Gastrocnemius medialis (tissue), 4 donors: ENCODE data around the gene SLC22A12. TPM values are rescaled to one million over a fixed set of nuclear protein-coding genes. Genes with fewer than 3 reads are reported as not detected.

Experiments
- ATAC-seq, 2 donors: fragments of 150-250 bp; one replicate each; pipeline ENCODE4 v1.9.1; 2016
- DNase-seq, 2 donors: peaks; one replicate each; pipeline ENCODE4 v3.0.0-alpha.2; 2019
- H3K27ac ChIP-seq, 4 donors: fragments of 200-600 bp; sonication (generic); 1 replicate in 1 of 4; 2 replicates in 3 of 4; pipeline ENCODE4 v1.5.1; 2016 to 2018; ENCODE audit warnings: mild to moderate bottlenecking in 2 of 4, moderate library complexity in 1 of 4
- H3K27me3 ChIP-seq, 3 donors: fragments of 200-600 bp; sonication (generic) in 2 of 3; 1 replicate in 1 of 3; 2 replicates in 2 of 3; pipeline versions ENCODE4 v1.5.1 to v1.6.0; 2016 to 2019; ENCODE audit warnings: mild to moderate bottlenecking in 1 of 3, moderate library complexity in 1 of 3
- H3K36me3 ChIP-seq, 2 donors: fragments of 200-600 bp; sonication (generic) in 1 of 2; one replicate each; pipeline ENCODE4 v1.5.1; 2017 to 2018
- H3K4me1 ChIP-seq, 2 donors: fragments of 200-600 bp; sonication (generic) in 1 of 2; one replicate each; pipeline ENCODE4 v1.5.1; 2016 to 2017; ENCODE audit warnings: mild to moderate bottlenecking in 2 of 2
- H3K4me3 ChIP-seq, 4 donors: fragments of 200-600 bp; sonication (generic) in 3 of 4; 1 replicate in 1 of 4; 2 replicates in 3 of 4; pipeline ENCODE4 v1.5.1; 2016 to 2019; ENCODE audit warnings: mild to moderate bottlenecking in 2 of 4
- H3K9me3 ChIP-seq, 3 donors: fragments of 200-600 bp; sonication (generic) in 2 of 3; 1 replicate in 1 of 3; 2 replicates in 2 of 3; pipeline ENCODE4 v1.5.1; 2016 to 2019
- CTCF ChIP-seq, 5 experiments: fragments of 450-650 bp in 3 of 5; fragments of 200-600 bp in 2 of 5; sonication (generic) in 2 of 5; IDR thresholded peaks in 4 of 5; conservative IDR thresholded peaks in 1 of 5; 1 replicate in 4 of 5; 2 replicates in 1 of 5; pipeline ENCODE4 v1.5.1; 2016 to 2019; ENCODE audit warnings: antibody characterized with exemption in 5 of 5, mild to moderate bottlenecking in 3 of 5, moderate library complexity in 3 of 5
- POLR2A ChIP-seq, 2 donors: fragments of 450-650 bp; IDR thresholded peaks; one replicate each; pipeline ENCODE4 v1.6.1; 2017; ENCODE audit warnings: antibody characterized with exemption in 2 of 2, mild to moderate bottlenecking in 2 of 2, moderate library complexity in 2 of 2
- in situ Hi-C, 4 donors: fragments of 200-750 bp; cut with MboI; loops; one replicate each; pipeline versions ENCODE4 v1.15.0 to v1.8.0; 2017; ENCODE audit warnings: low sequenced_read_pairs in 4 of 4
- intact Hi-C: fragments of 100-400 bp; cut with DNase I; formaldehyde crosslinking; loops from one replicate; pipeline ENCODE4 v1.15.1; 2023; ENCODE audit warnings: low total_unique reads
- total RNA-seq, 4 donors: library from RNA; depleted of rRNA; stranded (reverse); fragments of >200 nt; gene quantifications; one replicate each; pipeline versions ENCODE4 v1.1.0 to v1.2.3, GENCODE V29; 2016

Gene SLC22A12
- total RNA-seq, 4 donors from 2014 or later: not detected

DNA sequence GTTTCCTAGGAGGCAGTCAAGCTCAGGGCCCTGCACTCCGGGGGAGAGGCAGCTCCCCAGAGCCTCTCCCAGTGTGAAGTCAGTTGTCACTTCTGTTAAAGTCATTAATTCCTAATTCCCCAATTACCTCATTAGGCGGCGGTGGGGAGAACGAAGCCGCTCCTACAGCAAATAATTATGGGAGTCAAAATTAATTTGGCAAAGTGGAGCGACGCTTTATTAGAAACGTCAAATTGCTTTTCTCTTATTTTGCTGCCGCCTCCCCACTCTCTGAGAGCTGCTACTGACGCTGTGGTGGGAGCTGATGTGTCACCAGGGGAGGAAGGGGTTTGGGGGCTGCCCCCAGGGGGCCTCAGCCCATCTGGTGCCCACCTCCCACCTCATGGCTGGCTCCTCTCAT lies 41.6 kb downstream of the SLC22A12 start:
- TF ChIP-seq POLR2A (IDR thresholded peaks at IDR 0.05): no peak
- TF ChIP-seq CTCF (IDR thresholded peaks at IDR 0.05 in 4 of 5, conservative IDR thresholded peaks at IDR 0.05 in 1 of 5): no peak
- Histone ChIP-seq H3K4me3 (no peak overlapping the region), H3K27me3 (peaks cover 9 to 19% (median 18%) of the 10 kb centered on the region in 3 donors), H3K4me1 (no peaks in the 10 kb centered on the region), H3K9me3 (no peaks in the 10 kb centered on the region), H3K36me3 (no peaks in the 10 kb centered on the region), H3K27ac (no peak overlapping the region)
- in situ Hi-C loops: no loop called here
- DNase-seq: no peak
- intact Hi-C loops: no loop called here
- ATAC-seq: no peak

GRCh38 chr11:64633555-64634159 lies 42.6 kb downstream of the SLC22A12 start:
- in situ Hi-C loops: no loop called here

DNA sequence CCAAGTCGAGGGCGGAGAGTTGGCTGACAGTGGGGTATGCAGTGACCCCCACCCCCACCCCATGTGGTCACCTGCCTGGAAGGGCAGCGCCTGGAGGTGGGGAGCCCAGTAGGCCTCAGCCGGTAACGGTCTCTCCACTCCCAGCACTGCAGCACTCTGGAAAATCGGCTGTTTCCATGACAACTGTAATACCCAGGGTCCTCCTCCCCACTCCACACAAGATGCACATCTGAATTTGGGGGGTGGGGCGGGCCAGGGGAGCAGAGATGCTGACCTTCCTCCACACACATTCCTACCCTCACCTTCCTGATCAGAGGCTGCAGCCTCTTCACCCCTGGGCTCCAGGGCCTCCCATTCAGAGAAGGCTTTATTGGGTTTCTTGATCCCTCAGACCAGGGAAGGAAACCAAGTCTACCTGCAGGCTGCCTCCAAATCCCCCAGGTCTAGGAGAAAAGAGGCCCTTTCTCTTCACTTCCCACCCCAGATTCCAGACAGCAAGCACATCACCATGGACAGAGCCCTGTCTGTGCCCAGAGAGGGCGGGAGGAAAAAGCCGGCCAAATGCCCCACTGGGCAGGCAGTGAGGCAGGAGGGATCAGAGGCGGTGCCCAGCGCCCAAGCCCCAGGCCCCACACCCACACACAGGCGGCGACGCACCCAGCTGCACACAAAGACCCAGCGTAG lies 46.5 kb downstream of the SLC22A12 start:
- in situ Hi-C loops: no loop called here
- no peak for TF ChIP-seq POLR2A (IDR thresholded peaks at IDR 0.05)
- no peak for TF ChIP-seq CTCF (IDR thresholded peaks at IDR 0.05 in 4 of 5, conservative IDR thresholded peaks at IDR 0.05 in 1 of 5)
- intact Hi-C loops: no loop called here
- H3K36me3 ChIP-seq: no peaks in the 10 kb centered on the region
- H3K27me3 ChIP-seq: peaks cover 36 to 60% (median 47%) of the 10 kb centered on the region in 3 donors
- DNase-seq: no peak
- no peak for ATAC-seq
- H3K4me1 ChIP-seq: no peaks in the 10 kb centered on the region
- no peak overlapping the region for H3K4me3 ChIP-seq
- no peaks in the 10 kb centered on the region for H3K9me3 ChIP-seq
- no peak overlapping the region for H3K27ac ChIP-seq

More at GRCh38 chr11:64633555-64634159, 42.6 kb downstream of the SLC22A12 start:
- no peaks in the 10 kb centered on the region for H3K36me3 ChIP-seq
- H3K4me3 ChIP-seq: no peak overlapping the region
- DNase-seq (no peak), ATAC-seq (no peak)
- H3K27ac ChIP-seq: no peak overlapping the region
- no peaks in the 10 kb centered on the region for H3K9me3 ChIP-seq
- H3K27me3 ChIP-seq: peaks cover 18 to 28% (median 23%) of the 10 kb centered on the region in 3 donors
- intact Hi-C loops: no loop called here
- H3K4me1 ChIP-seq: no peaks in the 10 kb centered on the region
- TF ChIP-seq POLR2A (IDR thresholded peaks at IDR 0.05): no peak
- no peak for TF ChIP-seq CTCF (IDR thresholded peaks at IDR 0.05 in 4 of 5, conservative IDR thresholded peaks at IDR 0.05 in 1 of 5)

DNA sequence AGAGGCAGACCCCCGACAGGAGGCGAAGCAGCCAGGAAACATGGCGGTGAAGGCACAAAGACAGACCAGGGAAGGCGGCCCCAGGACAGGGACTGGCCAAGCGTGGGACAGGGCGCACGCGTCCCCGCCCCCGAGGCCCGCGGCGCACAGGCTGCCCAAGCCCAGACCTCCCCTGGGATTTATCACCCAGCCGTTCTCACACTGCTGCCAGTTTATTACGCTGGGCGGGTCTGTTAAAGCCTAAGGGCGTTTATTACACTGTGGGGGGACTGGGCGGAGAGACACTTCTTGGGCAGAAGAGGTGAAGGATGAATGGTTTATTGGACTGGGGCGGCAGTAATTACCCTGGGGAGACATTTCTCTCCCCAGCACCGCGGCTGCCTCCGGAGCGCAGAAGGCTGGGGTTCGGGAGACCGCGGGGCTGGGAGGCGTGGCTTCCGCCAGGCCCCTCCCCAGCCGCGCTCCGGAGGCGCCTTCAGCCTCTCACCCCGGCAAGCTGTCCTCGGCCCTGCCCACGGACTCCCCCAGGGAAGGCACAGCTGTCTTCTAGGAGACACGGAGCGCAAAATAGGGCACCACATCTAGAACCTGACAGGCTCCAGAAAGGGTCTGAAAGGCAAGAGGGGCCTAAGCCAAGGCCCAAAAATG lies 47.1 kb downstream of the SLC22A12 start:
- Histone ChIP-seq H3K4me3 (no peak overlapping the region), H3K4me1 (no peaks in the 10 kb centered on the region), H3K36me3 (no peaks in the 10 kb centered on the region), H3K27me3 (peaks cover 41 to 65% (median 50%) of the 10 kb centered on the region in 3 donors), H3K27ac (no peak overlapping the region), H3K9me3 (no peaks in the 10 kb centered on the region)
- DNase-seq: no peak
- no peak for TF ChIP-seq CTCF (IDR thresholded peaks at IDR 0.05 in 4 of 5, conservative IDR thresholded peaks at IDR 0.05 in 1 of 5)
- no peak for TF ChIP-seq POLR2A (IDR thresholded peaks at IDR 0.05)
- intact Hi-C loops (no loop called here), in situ Hi-C loops (no loop called here)
- ATAC-seq: no peak
